ENCODE results near the gene SERPIND1. TPM values are rescaled to one million over a fixed set of nuclear protein-coding genes. Genes with fewer than 3 reads are reported as not detected.

The SERPIND1 gene
- total and polyA plus RNA-seq, 7 donors, result 0.03 to 0.12 (median 0.07) TPM; not detected in 4

GRCh38 chr22:20793748-20794649 lies 20.1 kb downstream of the SERPIND1 start:
- intact Hi-C loops (cut with DNase I), result no loop called here
- ATAC-seq (no peak), DNase-seq (no peak)
- no peak for TF ChIP-seq CTCF (IDR thresholded peaks at IDR 0.05)
- H3K36me3 ChIP-seq (ENCODE audit: insufficient read depth in 1 of 2, low read depth in 1 of 2), result peaks cover 11 to 93% of the 10 kb centered on the region in 2 donors
- 76 to 87% (median 78%) methylated on average over 13 of the region's 13 CpGs for WGBS, 3 donors
- no peaks in the 10 kb centered on the region for H3K27me3 ChIP-seq (ENCODE audit: insufficient read depth in 3 of 3, low read length in 2 of 3)
- no peak overlapping the region for H3K4me3 ChIP-seq
- no peaks in the 10 kb centered on the region for H3K4me1 ChIP-seq
- no peaks in the 10 kb centered on the region for H3K9me3 ChIP-seq
- H3K27ac ChIP-seq, result no peak overlapping the region

- no peaks in the 10 kb centered on the region for H3K27me3 ChIP-seq (ENCODE audit: insufficient read depth in 3 of 3, low read length in 2 of 3)
- no peak overlapping the region for H3K4me3 ChIP-seq
- H3K36me3 ChIP-seq (ENCODE audit: insufficient read depth in 1 of 2, low read depth in 1 of 2), result peaks cover 11 to 93% of the 10 kb centered on the region in 2 donors
- no peaks in the 10 kb centered on the region for H3K4me1 ChIP-seq
- ATAC-seq (no peak), DNase-seq (no peak)
- intact Hi-C loops (cut with DNase I), result no loop called here
- no peak for TF ChIP-seq CTCF (IDR thresholded peaks at IDR 0.05)
- no peak overlapping the region for H3K27ac ChIP-seq
- H3K9me3 ChIP-seq, result no peaks in the 10 kb centered on the region
- WGBS, 3 donors, result 88 to 90% (median 88%) methylated on average over 7 of the region's 7 CpGs
Observed at GRCh38 chr22:20794650-20795413, 20.9 kb downstream of the SERPIND1 start.

- WGBS, 3 donors, result 80 to 91% (median 80%) methylated on average over 8 of the region's 8 CpGs
- intact Hi-C loops (cut with DNase I), result no loop called here
- Histone ChIP-seq H3K27ac (no peak overlapping the region), H3K4me1 (no peaks in the 10 kb centered on the region), H3K4me3 (no peak overlapping the region), H3K9me3 (no peaks in the 10 kb centered on the region), H3K27me3 (ENCODE audit: insufficient read depth in 3 of 3, low read length in 2 of 3) (no peaks in the 10 kb centered on the region), H3K36me3 (ENCODE audit: insufficient read depth in 1 of 2, low read depth in 1 of 2) (peaks cover 11 to 95% of the 10 kb centered on the region in 2 donors)
- no peak for TF ChIP-seq CTCF (IDR thresholded peaks at IDR 0.05)
- ATAC-seq, result no peak
- no peak for DNase-seq
Observed at GRCh38 chr22:20796731-20797130, 22.8 kb downstream of the SERPIND1 start.

GRCh38 chr22:20798218-20798617 lies 24.3 kb downstream of the SERPIND1 start:
- no peak for TF ChIP-seq CTCF (IDR thresholded peaks at IDR 0.05)
- intact Hi-C loops (cut with DNase I), result no loop called here
- 93 to 98% (median 94%) methylated on average over 5 of the region's 5 CpGs for WGBS, 3 donors

More at GRCh38 chr22:20798218-20798617, 24.3 kb downstream of the SERPIND1 start:
- Histone ChIP-seq H3K9me3 (no peaks in the 10 kb centered on the region), H3K4me3 (no peak overlapping the region), H3K27ac (no peak overlapping the region), H3K36me3 (ENCODE audit: insufficient read depth in 1 of 2, low read depth in 1 of 2) (peaks cover 8 to 95% of the 10 kb centered on the region in 2 donors), H3K27me3 (ENCODE audit: insufficient read depth in 3 of 3, low read length in 2 of 3) (no peaks in the 10 kb centered on the region), H3K4me1 (no peaks in the 10 kb centered on the region)
- DNase-seq (no peak), ATAC-seq (no peak)
